ENCODE measurements around the gene FAM13C. TPM values are rescaled to one million over a fixed set of nuclear protein-coding genes. Genes with fewer than 3 reads are reported as not detected.
A peak's percentile ranks its signal among the peaks of the same experiment; 100 is the strongest.

The FAM13C gene
- total and polyA plus RNA-seq, 11 donors: 1.00 to 12.4 (median 8.3) TPM

DNA sequence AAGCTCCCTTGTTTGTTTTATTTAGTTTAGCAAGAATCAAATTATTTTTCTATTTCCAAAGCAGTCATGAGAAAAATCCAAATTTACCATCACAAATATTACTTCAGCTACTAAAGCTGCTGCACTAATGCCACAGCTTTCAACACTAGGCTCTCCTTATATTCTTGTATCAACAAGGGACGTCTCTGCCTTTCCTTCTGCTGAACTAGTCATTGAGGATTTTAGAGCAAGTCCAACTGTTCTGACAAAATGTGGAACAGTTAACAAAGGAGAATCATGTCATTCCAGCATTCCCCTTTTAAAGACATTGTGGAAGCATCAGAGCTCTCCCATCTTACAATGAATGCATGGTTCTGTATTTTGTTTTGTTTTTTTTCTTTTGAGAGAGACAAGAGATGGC lies 28.6 kb downstream of the FAM13C start:
- Histone ChIP-seq H3K27ac (peak overlapping the region in 5 of 12 donors; percentile 13 to 37 (median 27)), H3K9me3 (no peaks in the 10 kb centered on the region), H3K27me3 (no peaks in the 10 kb centered on the region), H3K4me1 (peaks cover 0 to 32% (median 17%) of the 10 kb centered on the region in 12 donors), H3K4me3 (no peak overlapping the region), H3K36me3 (peaks cover 0 to 2% (median 0%) of the 10 kb centered on the region in 9 donors)
- TF ChIP-seq POLR2A (IDR thresholded peaks at IDR 0.05): no peak
- TF ChIP-seq, protein P1, sequence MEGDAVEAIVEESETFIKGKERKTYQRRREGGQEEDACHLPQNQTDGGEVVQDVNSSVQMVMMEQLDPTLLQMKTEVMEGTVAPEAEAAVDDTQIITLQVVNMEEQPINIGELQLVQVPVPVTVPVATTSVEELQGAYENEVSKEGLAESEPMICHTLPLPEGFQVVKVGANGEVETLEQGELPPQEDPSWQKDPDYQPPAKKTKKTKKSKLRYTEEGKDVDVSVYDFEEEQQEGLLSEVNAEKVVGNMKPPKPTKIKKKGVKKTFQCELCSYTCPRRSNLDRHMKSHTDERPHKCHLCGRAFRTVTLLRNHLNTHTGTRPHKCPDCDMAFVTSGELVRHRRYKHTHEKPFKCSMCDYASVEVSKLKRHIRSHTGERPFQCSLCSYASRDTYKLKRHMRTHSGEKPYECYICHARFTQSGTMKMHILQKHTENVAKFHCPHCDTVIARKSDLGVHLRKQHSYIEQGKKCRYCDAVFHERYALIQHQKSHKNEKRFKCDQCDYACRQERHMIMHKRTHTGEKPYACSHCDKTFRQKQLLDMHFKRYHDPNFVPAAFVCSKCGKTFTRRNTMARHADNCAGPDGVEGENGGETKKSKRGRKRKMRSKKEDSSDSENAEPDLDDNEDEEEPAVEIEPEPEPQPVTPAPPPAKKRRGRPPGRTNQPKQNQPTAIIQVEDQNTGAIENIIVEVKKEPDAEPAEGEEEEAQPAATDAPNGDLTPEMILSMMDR (IDR thresholded peaks at IDR 0.05): no peak
- no peak for ATAC-seq
- 41 to 67% (median 60%) methylated on average over 1 of the region's 1 CpG for WGBS, 4 donors
- DNase-seq: no peak
- intact Hi-C loops (cut with DNase I): no loop called here

DNA sequence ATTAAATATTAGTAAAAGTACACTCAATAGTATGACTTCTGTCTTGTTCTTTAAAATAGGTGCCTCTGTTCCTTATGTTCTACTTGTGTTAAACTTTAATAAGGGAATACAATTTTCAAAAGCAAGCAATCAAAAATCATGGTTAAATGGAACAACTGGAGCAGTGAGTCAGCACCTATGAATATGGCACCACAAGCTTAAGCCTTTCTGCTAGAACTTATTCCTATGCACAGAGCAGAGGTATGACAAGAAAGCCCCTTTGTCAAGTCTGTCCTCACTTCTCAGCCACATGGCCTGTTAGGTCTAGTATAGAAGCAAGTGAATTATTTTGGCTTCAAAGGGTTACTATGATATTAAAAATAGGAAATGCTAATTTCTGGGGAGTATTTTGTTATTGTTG lies 29.8 kb downstream of the FAM13C start:
- intact Hi-C loops (cut with DNase I): no loop called here
- TF ChIP-seq POLR2A (IDR thresholded peaks at IDR 0.05): no peak
- TF ChIP-seq, protein P1 (IDR thresholded peaks at IDR 0.05): no peak
- Histone ChIP-seq H3K4me1 (peaks cover 0 to 25% (median 13%) of the 10 kb centered on the region in 12 donors), H3K27ac (no peak overlapping the region), H3K9me3 (no peaks in the 10 kb centered on the region), H3K4me3 (no peak overlapping the region), H3K27me3 (no peaks in the 10 kb centered on the region), H3K36me3 (no peaks in the 10 kb centered on the region)
- DNase-seq (no peak), ATAC-seq (no peak)

DNA sequence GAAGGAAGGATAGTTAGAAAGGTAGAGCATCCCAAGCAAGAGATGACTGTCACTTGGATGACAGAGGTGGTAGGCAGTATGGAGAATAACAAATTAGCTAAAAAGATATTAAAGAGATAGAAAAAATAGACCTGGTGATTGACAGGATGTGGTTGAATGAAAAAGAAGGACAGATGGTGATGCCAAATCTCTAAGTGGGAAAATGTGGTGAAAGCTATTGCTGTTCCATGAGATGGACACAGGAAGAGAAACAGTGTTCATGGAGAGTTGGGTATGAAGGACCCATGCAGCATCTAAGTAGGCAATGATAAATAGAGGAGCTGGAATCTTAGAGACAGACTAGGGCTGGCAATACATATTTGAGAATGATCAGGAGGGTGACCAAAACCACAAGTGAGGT lies 30.7 kb downstream of the FAM13C start:
- no peaks in the 10 kb centered on the region for H3K9me3 ChIP-seq
- no peaks in the 10 kb centered on the region for H3K27me3 ChIP-seq
- TF ChIP-seq, protein P1 (IDR thresholded peaks at IDR 0.05): no peak
- no peak for TF ChIP-seq POLR2A (IDR thresholded peaks at IDR 0.05)
- no peak overlapping the region for H3K27ac ChIP-seq
- H3K4me3 ChIP-seq: no peak overlapping the region
- no peaks in the 10 kb centered on the region for H3K36me3 ChIP-seq
- H3K4me1 ChIP-seq: peaks cover 0 to 17% (median 5%) of the 10 kb centered on the region in 12 donors
- DNase-seq (no peak), ATAC-seq (no peak)
- intact Hi-C loops (cut with DNase I): no loop called here

DNA sequence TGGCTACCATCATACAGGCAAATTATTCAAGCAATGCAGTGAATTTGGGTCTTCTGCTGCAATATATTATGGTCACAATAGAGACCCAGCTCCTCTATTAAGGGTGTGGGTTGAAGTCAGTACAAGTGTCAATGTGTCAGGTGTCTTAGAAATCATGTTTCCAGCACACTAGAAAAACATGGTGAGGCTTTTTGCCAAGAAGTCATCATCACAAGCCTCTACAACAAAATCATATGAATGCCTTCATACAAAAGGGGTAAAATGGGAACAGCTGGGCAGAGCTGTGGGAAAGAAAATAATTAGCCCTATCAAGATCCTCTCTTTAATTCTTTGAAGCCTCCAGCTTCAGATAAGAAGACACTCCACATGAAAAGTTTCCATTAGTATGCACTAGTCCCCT lies 37.2 kb downstream of the FAM13C start:
- intact Hi-C loops (cut with DNase I): loop anchor here in 1 of 10 donors (5.0 kb wide), 1 partner anchor 37 kb away; the partner anchor contains the start of gene FAM13C
- no peaks in the 10 kb centered on the region for H3K27me3 ChIP-seq
- H3K4me1 ChIP-seq: peaks cover 0 to 25% (median 9%) of the 10 kb centered on the region in 12 donors
- TF ChIP-seq, protein P1 (IDR thresholded peaks at IDR 0.05): no peak
- no peak for TF ChIP-seq POLR2A (IDR thresholded peaks at IDR 0.05)
- H3K36me3 ChIP-seq: peaks cover 0 to 28% (median 0%) of the 10 kb centered on the region in 9 donors
- H3K9me3 ChIP-seq: peaks cover 0 to 5% (median 0%) of the 10 kb centered on the region in 12 donors
- no peak overlapping the region for H3K27ac ChIP-seq
- DNase-seq (no peak), ATAC-seq (no peak)
- no peak overlapping the region for H3K4me3 ChIP-seq
